CD4-positive, alpha-beta memory T cell (primary cell): Measurements from ENCODE around the gene DEDD. TPM values are rescaled to one million over a fixed set of nuclear protein-coding genes. Genes with fewer than 3 reads are reported as not detected.

Experiments used
- CTCF ChIA-PET: fragments of 350-600 bp; sonication (Branson Sonifier 250); formaldehyde crosslinking; loops from one replicate; lab custom pipeline; 2021; ENCODE audit warnings: inconsistent platforms; ENCODE audit not compliant: partially characterized antibody; lab: Charles Lee
- POLR2A ChIA-PET: fragments of 350-600 bp; sonication (Branson Sonifier 250); formaldehyde crosslinking; loops from one replicate; lab custom pipeline; 2021; ENCODE audit not compliant: partially characterized antibody; lab: Charles Lee
- DNase-seq, 5 donors: peaks; one replicate each; pipeline versions ENCODE4 v3.0.0 to v3.0.0-alpha.2; 2020 to 2022; ENCODE audit warnings: mixed read lengths in 1 of 5
- H3K27ac ChIP-seq: one replicate; pipeline ENCODE4 v1.7.0; 2013; ENCODE audit warnings: low read depth, low read length
- H3K27me3 ChIP-seq: 2 replicates; pipeline ENCODE4 v1.7.0; 2013; ENCODE audit warnings: mild to moderate bottlenecking, low read length, moderate library complexity; ENCODE audit not compliant: insufficient read depth
- H3K36me3 ChIP-seq: 2 replicates; pipeline ENCODE4 v1.7.0; 2013; ENCODE audit warnings: mild to moderate bottlenecking, low read length, moderate library complexity; ENCODE audit not compliant: insufficient read depth
- H3K4me1 ChIP-seq: 2 replicates; pipeline ENCODE4 v1.7.0; 2013; ENCODE audit warnings: mild to moderate bottlenecking, low read length, moderate library complexity; ENCODE audit not compliant: insufficient read depth
- H3K4me3 ChIP-seq, 2 donors: one replicate each; pipeline ENCODE4 v1.7.0; 2013; ENCODE audit warnings: low read length in 2 of 2, mild to moderate bottlenecking in 1 of 2
- H3K9me3 ChIP-seq, 2 donors: one replicate each; pipeline ENCODE4 v1.7.0; 2013; ENCODE audit warnings: low read length in 2 of 2, control low read depth in 1 of 2; ENCODE audit not compliant: control insufficient read depth in 1 of 2
- H3K27ac Mint-ChIP-seq, 7 donors: one replicate each; pipeline ENCODE4 v1.8.0; 2020 to 2021; ENCODE audit warnings: mixed read lengths in 7 of 7, mild to moderate bottlenecking in 6 of 7, inconsistent platforms in 3 of 7, moderate library complexity in 3 of 7
- H3K27me3 Mint-ChIP-seq, 2 donors: one replicate each; pipeline ENCODE4 v1.8.0; 2020 to 2021; ENCODE audit warnings: mixed read lengths in 2 of 2
- H3K36me3 Mint-ChIP-seq, 2 donors: one replicate each; pipeline ENCODE4 v1.8.0; 2020 to 2021; ENCODE audit warnings: mixed read lengths in 2 of 2, inconsistent platforms in 1 of 2, mild to moderate bottlenecking in 1 of 2
- H3K4me1 Mint-ChIP-seq, 4 donors: one replicate each; pipeline ENCODE4 v1.8.0; 2020 to 2021; ENCODE audit warnings: mixed read lengths in 4 of 4, mild to moderate bottlenecking in 1 of 4
- H3K4me3 Mint-ChIP-seq, 8 donors: one replicate each; pipeline ENCODE4 v1.8.0; 2020 to 2021; ENCODE audit warnings: mixed read lengths in 8 of 8, mild to moderate bottlenecking in 7 of 8, moderate library complexity in 6 of 8, inconsistent platforms in 3 of 8
- H3K9me3 Mint-ChIP-seq, 8 donors: one replicate each; pipeline ENCODE4 v1.8.0; 2020 to 2021; ENCODE audit warnings: mixed read lengths in 8 of 8, mild to moderate bottlenecking in 5 of 8, inconsistent platforms in 3 of 8, moderate library complexity in 1 of 8
- intact Hi-C: fragments of 100-400 bp; cut with micrococcal nuclease; formaldehyde crosslinking; loops from one replicate; pipeline ENCODE4 v1.15.1; 2023
- polyA plus RNA-seq, 2 donors: library from polyadenylated mRNA; unstranded; fragments of 300-500 nt; fragmentation: Illumina TruSeq; gene quantifications; one replicate each; pipeline ENCODE4 v1.2.3, GENCODE V29; 2021
- total RNA-seq, 2 experiments: library from RNA; stranded (reverse); gene quantifications; one replicate each; pipeline ENCODE4 v1.2.3, GENCODE V29; 2021

Gene DEDD
- total and polyA plus RNA-seq, 4 experiments from 2014 or later = 39.1 to 42.0 (median 41.1) TPM

- Mint-ChIP-seq H3K27ac (no peak overlapping the region), H3K4me3 (no peak overlapping the region), H3K4me1 (peaks cover 0 to 2% (median 0%) of the 10 kb centered on the region in 4 donors), H3K9me3 (no peaks in the 10 kb centered on the region), H3K36me3 (no peaks in the 10 kb centered on the region), H3K27me3 (no peaks in the 10 kb centered on the region)
- no peaks in the 10 kb centered on the region for H3K36me3 ChIP-seq
- intact Hi-C loops = no loop called here
- ChIA-PET CTCF (interaction anchor here (5.2 kb wide), 1 partner anchor 10 kb away, joined by 26 read pairs; the partner anchor contains the start of gene KLHDC9), POLR2A (interaction anchor here (0.7 to 1.3 kb wide), 2 partner anchors 9 to 43 kb away, joined by 3 to 4 read pairs; partner anchors contain the start of gene USF1)
- H3K4me3 ChIP-seq = no peak overlapping the region
- no peaks in the 10 kb centered on the region for H3K27me3 ChIP-seq
- no peak for DNase-seq
- H3K4me1 ChIP-seq = no peaks in the 10 kb centered on the region
- no peaks in the 10 kb centered on the region for H3K9me3 ChIP-seq
- H3K27ac ChIP-seq = no peak overlapping the region
Observed at GRCh38 chr1:161088587-161089110, 43.8 kb downstream of the DEDD start.

- H3K9me3 Mint-ChIP-seq = no peaks in the 10 kb centered on the region
- Histone ChIP-seq H3K27me3 (no peaks in the 10 kb centered on the region), H3K4me3 (no peak overlapping the region), H3K27ac (no peak overlapping the region), H3K4me1 (no peaks in the 10 kb centered on the region), H3K9me3 (no peaks in the 10 kb centered on the region), H3K36me3 (no peaks in the 10 kb centered on the region)
- peak overlapping the region in 3 of 7 donors; percentile 19 to 55 (median 50) for H3K27ac Mint-ChIP-seq
- DNase-seq = no peak
- H3K4me3 Mint-ChIP-seq = no peak overlapping the region
- no peaks in the 10 kb centered on the region for H3K27me3 Mint-ChIP-seq
- ChIA-PET CTCF (interaction anchor here (0.9 to 5.2 kb wide), 3 partner anchors 12 to 89 kb away, joined by 3 to 26 read pairs (median 3); partner anchors contain the start of gene KLHDC9), POLR2A (interaction anchor here (1.0 kb wide), 1 partner anchor 10 kb away, joined by 4 read pairs; no protein-coding TSS in a partner anchor)
- intact Hi-C loops = no loop called here
- peaks cover 0 to 2% (median 0%) of the 10 kb centered on the region in 4 donors for H3K4me1 Mint-ChIP-seq
- H3K36me3 Mint-ChIP-seq = no peaks in the 10 kb centered on the region
Observed at GRCh38 chr1:161086457-161086856, 46.0 kb downstream of the DEDD start.

GRCh38 chr1:161085165-161085564 lies 47.3 kb downstream of the DEDD start:
- H3K27me3 ChIP-seq = no peaks in the 10 kb centered on the region
- no peaks in the 10 kb centered on the region for H3K9me3 Mint-ChIP-seq
- no peaks in the 10 kb centered on the region for H3K36me3 Mint-ChIP-seq
- DNase-seq = no peak
- H3K4me3 Mint-ChIP-seq = no peak overlapping the region
- H3K27ac ChIP-seq = no peak overlapping the region
- H3K4me1 ChIP-seq = no peaks in the 10 kb centered on the region
- peak overlapping the region in 2 of 7 donors; percentile 17 to 42 for H3K27ac Mint-ChIP-seq
- no peaks in the 10 kb centered on the region for H3K36me3 ChIP-seq
- CTCF ChIA-PET = interaction anchor here (2.4 to 5.2 kb wide), 2 partner anchors 13 to 14 kb away, joined by 7 to 26 read pairs; partner anchors contain the start of gene KLHDC9
- no peaks in the 10 kb centered on the region for H3K4me1 Mint-ChIP-seq
- H3K9me3 ChIP-seq = no peaks in the 10 kb centered on the region
- no peak overlapping the region for H3K4me3 ChIP-seq
- POLR2A ChIA-PET = interaction anchor here (0.8 to 1.0 kb wide), 2 partner anchors 14 to 32 kb away, joined by 3 read pairs; no protein-coding TSS in a partner anchor
- no peaks in the 10 kb centered on the region for H3K27me3 Mint-ChIP-seq
- intact Hi-C loops = no loop called here

GRCh38 chr1:161084597-161084988 lies 47.9 kb downstream of the DEDD start:
- CTCF ChIA-PET = interaction anchor here (2.4 to 5.2 kb wide), 2 partner anchors 14 kb away, joined by 7 to 26 read pairs; partner anchors contain the start of gene KLHDC9
- no peak overlapping the region for H3K27ac ChIP-seq
- H3K36me3 Mint-ChIP-seq = no peaks in the 10 kb centered on the region
- no peaks in the 10 kb centered on the region for H3K9me3 Mint-ChIP-seq
- no peak overlapping the region for H3K4me3 ChIP-seq
- POLR2A ChIA-PET = interaction anchor here (0.8 to 1.0 kb wide), 3 partner anchors 13 to 33 kb away, joined by 3 to 4 read pairs (median 3); no protein-coding TSS in a partner anchor
- no peaks in the 10 kb centered on the region for H3K27me3 ChIP-seq
- peak overlapping the region in 1 of 7 donors; percentile 47 for H3K27ac Mint-ChIP-seq
- H3K9me3 ChIP-seq = no peaks in the 10 kb centered on the region
- no peaks in the 10 kb centered on the region for H3K4me1 ChIP-seq
- H3K4me3 Mint-ChIP-seq = no peak overlapping the region
- no peaks in the 10 kb centered on the region for H3K27me3 Mint-ChIP-seq
- DNase-seq = no peak
- no peaks in the 10 kb centered on the region for H3K4me1 Mint-ChIP-seq
- no peaks in the 10 kb centered on the region for H3K36me3 ChIP-seq
- intact Hi-C loops = no loop called here

- Mint-ChIP-seq H3K4me1 (no peaks in the 10 kb centered on the region), H3K36me3 (no peaks in the 10 kb centered on the region), H3K9me3 (no peaks in the 10 kb centered on the region), H3K27ac (peak overlapping the region in 2 of 7 donors; percentile 19 to 47), H3K4me3 (no peak overlapping the region), H3K27me3 (no peaks in the 10 kb centered on the region)
- ChIA-PET POLR2A (interaction anchor here (0.8 to 1.0 kb wide), 3 partner anchors 13 to 33 kb away, joined by 3 to 4 read pairs (median 3); no protein-coding TSS in a partner anchor), CTCF (interaction anchor here (2.4 kb wide), 1 partner anchor 13 kb away, joined by 7 read pairs; no protein-coding TSS in a partner anchor)
- Histone ChIP-seq H3K36me3 (no peaks in the 10 kb centered on the region), H3K4me3 (no peak overlapping the region), H3K4me1 (no peaks in the 10 kb centered on the region), H3K9me3 (no peaks in the 10 kb centered on the region), H3K27me3 (no peaks in the 10 kb centered on the region), H3K27ac (no peak overlapping the region)
- DNase-seq = no peak
- intact Hi-C loops = no loop called here
Observed at GRCh38 chr1:161083748-161084596, 48.5 kb downstream of the DEDD start.

GRCh38 chr1:161082996-161083747 lies 49.3 kb downstream of the DEDD start:
- peak overlapping the region in 1 of 7 donors; percentile 19 for H3K27ac Mint-ChIP-seq
- no peak overlapping the region for H3K4me3 Mint-ChIP-seq
- Histone ChIP-seq H3K27me3 (no peaks in the 10 kb centered on the region), H3K9me3 (no peaks in the 10 kb centered on the region), H3K4me1 (no peaks in the 10 kb centered on the region), H3K4me3 (no peak overlapping the region), H3K36me3 (no peaks in the 10 kb centered on the region), H3K27ac (no peak overlapping the region)
- no peaks in the 10 kb centered on the region for H3K36me3 Mint-ChIP-seq
- POLR2A ChIA-PET = no interaction called here
- CTCF ChIA-PET = interaction anchor here (2.4 to 4.2 kb wide), 2 partner anchors 12 to 85 kb away, joined by 7 to 14 read pairs; no protein-coding TSS in a partner anchor
- no peaks in the 10 kb centered on the region for H3K27me3 Mint-ChIP-seq
- intact Hi-C loops = no loop called here
- DNase-seq = no peak
- no peaks in the 10 kb centered on the region for H3K4me1 Mint-ChIP-seq
- no peaks in the 10 kb centered on the region for H3K9me3 Mint-ChIP-seq
